GM23248 (cell line): ENCODE measurements around the gene IL22. TPM values are rescaled to one million over a fixed set of nuclear protein-coding genes. Genes with fewer than 3 reads are reported as not detected.

Experiments
- DNase-seq: peaks from one replicate; pipeline ENCODE4 v3.0.0-alpha.2; 2015
- H2AFZ ChIP-seq: fragments of 200-600 bp; sonication (generic); 2 replicates; pipeline ENCODE4 v1.6.1; 2016; ENCODE audit warnings: antibody characterized with exemption
- H3F3A ChIP-seq: fragments of 200-600 bp; sonication (generic); 2 replicates; pipeline ENCODE4 v1.6.1; 2016; ENCODE audit warnings: mild to moderate bottlenecking, antibody characterized with exemption, mixed run types; ENCODE audit not compliant: insufficient read depth
- H3K27ac ChIP-seq: fragments of 200-600 bp; sonication (generic); 2 replicates; pipeline ENCODE4 v1.5.1; 2016; ENCODE audit warnings: mild to moderate bottlenecking
- H3K27me3 ChIP-seq: fragments of 200-600 bp; sonication (generic); replicated peaks from 2 replicates; pipeline ENCODE4 v1.6.1; 2016; ENCODE audit warnings: mild to moderate bottlenecking; ENCODE audit not compliant: insufficient read depth
- H3K36me3 ChIP-seq: fragments of 200-600 bp; sonication (generic); 2 replicates; pipeline ENCODE4 v1.6.1; 2016; ENCODE audit warnings: low read depth, mild to moderate bottlenecking
- H3K4me1 ChIP-seq: fragments of 200-600 bp; sonication (generic); 2 replicates; pipeline ENCODE4 v1.6.1; 2016; ENCODE audit warnings: mild to moderate bottlenecking; ENCODE audit not compliant: insufficient read depth
- H3K4me2 ChIP-seq: fragments of 200-600 bp; sonication (generic); one replicate; pipeline ENCODE4 v1.6.1; 2016; ENCODE audit warnings: mild to moderate bottlenecking; ENCODE audit not compliant: unreplicated experiment
- H3K4me3 ChIP-seq: fragments of 200-600 bp; sonication (generic); 2 replicates; pipeline ENCODE4 v1.5.1; 2016; ENCODE audit warnings: mild to moderate bottlenecking
- H3K79me2 ChIP-seq: fragments of 200-600 bp; sonication (generic); 2 replicates; pipeline ENCODE4 v1.6.1; 2016; ENCODE audit warnings: mild to moderate bottlenecking; ENCODE audit not compliant: insufficient read depth
- H3K9ac ChIP-seq: fragments of 200-600 bp; sonication (generic); 2 replicates; pipeline ENCODE4 v1.6.1; 2016; ENCODE audit warnings: mild to moderate bottlenecking
- H3K9me2 ChIP-seq: fragments of 200-600 bp; sonication (generic); 2 replicates; pipeline ENCODE4 v1.6.1; 2016; ENCODE audit warnings: mixed run types, mild to moderate bottlenecking, moderate library complexity; ENCODE audit not compliant: insufficient read depth
- H3K9me3 ChIP-seq: fragments of 200-600 bp; sonication (generic); one replicate; pipeline ENCODE4 v1.6.1; 2017; ENCODE audit warnings: low read depth
- H4K20me1 ChIP-seq: fragments of 200-600 bp; sonication (generic); 2 replicates; pipeline ENCODE4 v1.6.0; 2016; ENCODE audit not compliant: insufficient read depth
- EZH2 ChIP-seq: fragments of 200-600 bp; sonication (generic); IDR thresholded peaks from 2 replicates; pipeline ENCODE4 v1.6.1; 2018; ENCODE audit warnings: antibody characterized with exemption, mild to moderate bottlenecking; ENCODE audit not compliant: insufficient read depth, poor library complexity, severe bottlenecking
- EZH2phosphoT487 ChIP-seq: fragments of 200-600 bp; sonication (generic); IDR thresholded peaks from 2 replicates; pipeline ENCODE4 v1.6.1; 2018; ENCODE audit warnings: antibody characterized with exemption, moderate library complexity, mild to moderate bottlenecking, low read depth; ENCODE audit not compliant: insufficient read depth
- WGBS, 2 experiments: methylation state at CpG; one replicate each; pipeline ENCODE4 v1.1.6; 2015 to 2017; ENCODE audit warnings: low lambda C conversion rate in 2 of 2, low coverage in 1 of 2; ENCODE audit errors: missing lambda C conversion rate in 2 of 2; 5-methylcytosine and 5-hydroxymethylcytosine counted together
- in situ Hi-C: fragments of 300-500 bp; cut with MboI; formaldehyde crosslinking; loops from 2 replicates; pipeline ENCODE4 v1.15.0; 2020
- polyA plus RNA-seq: library from polyadenylated mRNA; unstranded; fragments of >200 nt; fragmentation: Nextera tagmentation; extraction: Ambion mirVana; gene quantifications from 2 replicates; pipeline ENCODE4 v1.2.1, GENCODE V29; 2016
- total RNA-seq: library from RNA; depleted of rRNA; stranded (reverse); fragments of >200 nt; shearing (Covaris generic); gene quantifications from 2 replicates; pipeline ENCODE4 v1.2.3, GENCODE V29; 2014

Gene IL22
- total and polyA plus RNA-seq, 2 experiments from 2014 or later, result not detected

GRCh38 chr12:68279227-68280054 lies 26.0 kb upstream of the IL22 start:
- H3K4me3 ChIP-seq, result no peak overlapping the region
- in situ Hi-C loops, result no loop called here
- H3K36me3 ChIP-seq, result no peaks in the 10 kb centered on the region
- TF ChIP-seq EZH2phosphoT487, result no peak
- TF ChIP-seq EZH2, result no peak
- no peak for DNase-seq
- H3K27ac ChIP-seq, result no peak overlapping the region
- no peak overlapping the region for H3K4me2 ChIP-seq
- H3K4me1 ChIP-seq, result no peaks in the 10 kb centered on the region; the same call in 1 of the 2 replicates
- H3F3A ChIP-seq, result no peaks in the 10 kb centered on the region
- H2AFZ ChIP-seq, result no peak overlapping the region
- H3K9me2 ChIP-seq, result no peaks in the 10 kb centered on the region
- WGBS, 2 experiments, result 88% methylated on average over 5 of the region's 5 CpGs
- no peaks in the 10 kb centered on the region for H3K27me3 ChIP-seq
- no peaks in the 10 kb centered on the region for H4K20me1 ChIP-seq
- H3K9ac ChIP-seq, result no peak overlapping the region
- H3K79me2 ChIP-seq, result no peaks in the 10 kb centered on the region
- no peaks in the 10 kb centered on the region for H3K9me3 ChIP-seq

- no peak overlapping the region for H2AFZ ChIP-seq
- H4K20me1 ChIP-seq, result no peaks in the 10 kb centered on the region
- 66 to 69% methylated on average over 6 of the region's 6 CpGs for WGBS, 2 experiments
- H3F3A ChIP-seq, result no peaks in the 10 kb centered on the region
- H3K27me3 ChIP-seq, result no peaks in the 10 kb centered on the region
- no peak overlapping the region for H3K9ac ChIP-seq
- H3K4me1 ChIP-seq, result peaks cover 4% of the 10 kb centered on the region
- H3K27ac ChIP-seq, result no peak overlapping the region
- no peaks in the 10 kb centered on the region for H3K36me3 ChIP-seq
- no peaks in the 10 kb centered on the region for H3K9me2 ChIP-seq
- H3K79me2 ChIP-seq, result no peaks in the 10 kb centered on the region
- in situ Hi-C loops, result no loop called here
- H3K9me3 ChIP-seq, result no peaks in the 10 kb centered on the region
- TF ChIP-seq EZH2 (no peak), EZH2phosphoT487 (no peak)
- no peak overlapping the region for H3K4me3 ChIP-seq
- DNase-seq, result no peak
- no peak overlapping the region for H3K4me2 ChIP-seq
These were observed 23.1 kb upstream of the IL22 start for GRCh38 chr12:68276402-68276930.

GRCh38 chr12:68272732-68273131 lies 19.3 kb upstream of the IL22 start:
- H3K9me3 ChIP-seq, result no peaks in the 10 kb centered on the region
- H3K9me2 ChIP-seq, result no peaks in the 10 kb centered on the region
- H3K4me2 ChIP-seq, result no peak overlapping the region
- no peaks in the 10 kb centered on the region for H3K36me3 ChIP-seq
- peaks cover 23% of the 10 kb centered on the region for H3K4me1 ChIP-seq
- H3K79me2 ChIP-seq, result no peaks in the 10 kb centered on the region
- no peak overlapping the region for H3K9ac ChIP-seq
- H3K27ac ChIP-seq, result no peak overlapping the region
- DNase-seq, result no peak
- H3K27me3 ChIP-seq, result no peaks in the 10 kb centered on the region
- no peak overlapping the region for H3K4me3 ChIP-seq
- H4K20me1 ChIP-seq, result no peaks in the 10 kb centered on the region
- TF ChIP-seq EZH2 (no peak), EZH2phosphoT487 (no peak)
- H2AFZ ChIP-seq, result no peak overlapping the region
- H3F3A ChIP-seq, result no peaks in the 10 kb centered on the region
- in situ Hi-C loops, result no loop called here

GRCh38 chr12:68271346-68271745 lies 17.9 kb upstream of the IL22 start:
- H3K9me2 ChIP-seq, result no peaks in the 10 kb centered on the region
- H3K4me2 ChIP-seq, result no peak overlapping the region
- no peak overlapping the region for H3K27ac ChIP-seq
- 57 to 59% methylated on average over 8 of the region's 8 CpGs for WGBS, 2 experiments
- H3K9me3 ChIP-seq, result no peaks in the 10 kb centered on the region
- H2AFZ ChIP-seq, result peak overlapping the region; percentile 54
- in situ Hi-C loops, result no loop called here
- peak; percentile 35 for DNase-seq
- no peak overlapping the region for H3K4me3 ChIP-seq
- H3F3A ChIP-seq, result peaks cover 5% of the 10 kb centered on the region; the same call in 1 of the 2 replicates
- H3K36me3 ChIP-seq, result no peaks in the 10 kb centered on the region
- H4K20me1 ChIP-seq, result no peaks in the 10 kb centered on the region
- H3K27me3 ChIP-seq, result no peaks in the 10 kb centered on the region
- TF ChIP-seq EZH2, result no peak
- TF ChIP-seq EZH2phosphoT487, result no peak
- no peaks in the 10 kb centered on the region for H3K79me2 ChIP-seq
- H3K4me1 ChIP-seq, result peaks cover 36% of the 10 kb centered on the region
- no peak overlapping the region for H3K9ac ChIP-seq
